H9 (cell line): ENCODE measurements around the gene GSTT2. TPM values are rescaled to one million over a fixed set of nuclear protein-coding genes. Genes with fewer than 3 reads are reported as not detected.
"Not testable (repeated sequence)": the region's sequence is repeated elsewhere in the genome, so short reads cannot be mapped to it uniquely, and the experiment has no call there.

ENCODE experiments used
- DNase-seq: peaks from one replicate; pipeline ENCODE4 v3.0.0-alpha.2; 2017
- H2AFZ ChIP-seq: one replicate; pipeline ENCODE4 v1.6.1; 2013; ENCODE audit warnings: mild to moderate bottlenecking, low read length, control low read depth, moderate library complexity
- H2AK5ac ChIP-seq: 2 replicates; pipeline ENCODE4 v1.6.1; 2013; ENCODE audit warnings: low read length, control low read depth, mixed read lengths; ENCODE audit not compliant: insufficient read length
- H2BK120ac ChIP-seq: one replicate; pipeline ENCODE4 v1.6.1; 2013; ENCODE audit warnings: low read depth, mild to moderate bottlenecking, low read length, control low read depth, inconsistent platforms; ENCODE audit not compliant: poor library complexity, severe bottlenecking
- H2BK12ac ChIP-seq: 2 replicates; pipeline ENCODE4 v1.6.1; 2013; ENCODE audit warnings: low read length, control low read depth, mixed read lengths, low read depth; ENCODE audit not compliant: insufficient read length
- H2BK15ac ChIP-seq: 2 replicates; pipeline ENCODE4 v1.6.1; 2013; ENCODE audit warnings: low read depth, low read length, control low read depth
- H2BK20ac ChIP-seq: one replicate; pipeline ENCODE4 v1.6.1; 2013; ENCODE audit warnings: low read depth, mild to moderate bottlenecking, low read length, control low read depth, inconsistent platforms; ENCODE audit not compliant: poor library complexity, severe bottlenecking
- H2BK5ac ChIP-seq: 2 replicates; pipeline ENCODE4 v1.6.1; 2013; ENCODE audit warnings: low read length, control low read depth, mixed read lengths; ENCODE audit not compliant: insufficient read length
- H3K14ac ChIP-seq: 2 replicates; pipeline ENCODE4 v1.6.1; 2013; ENCODE audit warnings: low read length, control low read depth; ENCODE audit not compliant: insufficient read depth
- H3K18ac ChIP-seq: 2 replicates; pipeline ENCODE4 v1.6.1; 2013; ENCODE audit warnings: low read depth, mild to moderate bottlenecking, mixed read lengths, low read length, control low read depth; ENCODE audit not compliant: insufficient read length
- H3K23ac ChIP-seq: 2 replicates; pipeline ENCODE4 v1.6.1; 2013; ENCODE audit warnings: low read length, control low read depth, mixed read lengths, low read depth; ENCODE audit not compliant: insufficient read length
- H3K23me2 ChIP-seq: 2 replicates; pipeline ENCODE4 v1.6.1; 2013; ENCODE audit warnings: low read depth, mild to moderate bottlenecking, mixed read lengths, low read length, control low read depth; ENCODE audit not compliant: insufficient read length, poor library complexity, severe bottlenecking
- H3K27ac ChIP-seq: 2 replicates; pipeline ENCODE4 v1.5.1; 2013; ENCODE audit warnings: low read length, control low read depth, mixed read lengths, low read depth; ENCODE audit not compliant: insufficient read length
- H3K27me3 ChIP-seq: 2 replicates; pipeline ENCODE4 v1.6.1; 2013; ENCODE audit warnings: low read length, control low read depth, inconsistent platforms; ENCODE audit not compliant: insufficient read depth
- H3K4ac ChIP-seq: 2 replicates; pipeline ENCODE4 v1.6.1; 2013; ENCODE audit warnings: low read depth, mild to moderate bottlenecking, control low read depth, inconsistent platforms, low read length, moderate library complexity
- H3K4me1 ChIP-seq: 2 replicates; pipeline ENCODE4 v1.6.1; 2013; ENCODE audit warnings: low read length, control low read depth, inconsistent platforms; ENCODE audit not compliant: insufficient read depth
- H3K4me2 ChIP-seq: 2 replicates; pipeline ENCODE4 v1.6.1; 2013; ENCODE audit warnings: low read length, control low read depth, mixed read lengths; ENCODE audit not compliant: insufficient read length, insufficient read depth
- H3K56ac ChIP-seq: 2 replicates; pipeline ENCODE4 v1.6.1; 2013; ENCODE audit warnings: low read depth, mild to moderate bottlenecking, mixed read lengths, low read length, control low read depth; ENCODE audit not compliant: insufficient read length
- H3K79me1 ChIP-seq: 2 replicates; pipeline ENCODE4 v1.6.1; 2013; ENCODE audit warnings: low read depth, mild to moderate bottlenecking, moderate library complexity, low read length, control low read depth, inconsistent platforms; ENCODE audit not compliant: insufficient read depth, poor library complexity, severe bottlenecking
- H3K79me2 ChIP-seq: 2 replicates; pipeline ENCODE4 v1.6.1; 2013; ENCODE audit warnings: low read length, control low read depth, inconsistent platforms; ENCODE audit not compliant: insufficient read depth
- H3K9ac ChIP-seq: 2 replicates; pipeline ENCODE4 v1.6.1; 2013; ENCODE audit warnings: low read length, control low read depth, mixed read lengths; ENCODE audit not compliant: insufficient read length; ENCODE audit errors: extremely low read depth
- H3K9me3 ChIP-seq: one replicate; pipeline ENCODE4 v1.6.1; 2013; ENCODE audit warnings: low read depth, low read length, inconsistent platforms; ENCODE audit not compliant: control insufficient read depth
- H3T11ph ChIP-seq: one replicate; pipeline ENCODE4 v1.6.1; 2013; ENCODE audit warnings: mild to moderate bottlenecking, low read length, control low read depth, inconsistent platforms
- H4K20me1 ChIP-seq: one replicate; pipeline ENCODE4 v1.6.1; 2013; ENCODE audit not compliant: control insufficient read depth, insufficient read length, insufficient read depth
- H4K5ac ChIP-seq: 2 replicates; pipeline ENCODE4 v1.6.1; 2013; ENCODE audit warnings: low read depth, mild to moderate bottlenecking, mixed read lengths, low read length, control low read depth; ENCODE audit not compliant: insufficient read length
- H4K8ac ChIP-seq: replicated peaks from 2 replicates; pipeline ENCODE4 v1.6.1; 2013; ENCODE audit warnings: low read length, control low read depth, mixed read lengths, low read depth; ENCODE audit not compliant: insufficient read length
- H4K91ac ChIP-seq: 2 replicates; pipeline ENCODE4 v1.6.1; 2013; ENCODE audit warnings: low read depth, mild to moderate bottlenecking, moderate library complexity, mixed read lengths, low read length, control low read depth; ENCODE audit not compliant: insufficient read length
- H3K27ac Mint-ChIP-seq, 3 experiments: 2 replicates in 2 of 3; 3 replicates in 1 of 3; pipeline ENCODE4 v1.8.0; 2020 to 2021; ENCODE audit warnings: mixed read lengths in 3 of 3, mild to moderate bottlenecking in 1 of 3, moderate library complexity in 1 of 3
- H3K27me3 Mint-ChIP-seq: 2 replicates; pipeline ENCODE4 v1.8.0; 2021; ENCODE audit warnings: low read depth, mild to moderate bottlenecking, moderate library complexity, mixed read lengths
- H3K36me3 Mint-ChIP-seq, 3 experiments: 2 replicates in 2 of 3; 3 replicates in 1 of 3; pipeline ENCODE4 v1.8.0; 2020 to 2021; ENCODE audit warnings: low read depth in 3 of 3, mixed read lengths in 3 of 3; ENCODE audit not compliant: insufficient read depth in 1 of 3
- H3K4me1 Mint-ChIP-seq, 2 experiments: 2 replicates each; pipeline ENCODE4 v1.8.0; 2020; ENCODE audit warnings: mixed read lengths in 2 of 2
- H3K4me3 Mint-ChIP-seq, 2 experiments: 2 replicates in 1 of 2; 3 replicates in 1 of 2; pipeline ENCODE4 v1.8.0; 2020 to 2021; ENCODE audit warnings: mild to moderate bottlenecking in 2 of 2, mixed read lengths in 2 of 2, moderate library complexity in 1 of 2
- H3K9me3 Mint-ChIP-seq, 2 experiments: 2 replicates in 1 of 2; 3 replicates in 1 of 2; pipeline ENCODE4 v1.8.0; 2020; ENCODE audit warnings: mild to moderate bottlenecking in 2 of 2, mixed read lengths in 2 of 2, moderate library complexity in 1 of 2
- WGBS: extraction: QIAGEN DNeasy Blood & Tissue Kit; methylation state at CpG from one replicate; pipeline ENCODE4 v1.1.7; 2013; ENCODE audit warnings: missing lambda C conversion rate, low lambda C conversion rate, mixed read lengths; ENCODE audit not compliant: insufficient read length; ENCODE audit errors: extremely low coverage; 5-methylcytosine and 5-hydroxymethylcytosine counted together
- long read RNA-seq: library from polyadenylated mRNA; unstranded; transcript quantifications from one replicate; pipeline ENCODE4 v2.0.0, GENCODE V29; 2020
- total RNA-seq: library from RNA; stranded (reverse); gene quantifications from 2 replicates; pipeline ENCODE4 v1.2.1, GENCODE V29; 2021

Gene GSTT2
- total RNA-seq: 0.22 and 0.24 TPM in 2 replicates
- long read RNA-seq, partial matches to known transcripts: 0 of 2 reads
- long read RNA-seq, other reads (novel, unspliced or antisense): 2 of 2 reads

- WGBS: no CpG with 5 or more reads among the region's 41 CpGs
- not testable (repeated sequence) for H3K4me2 ChIP-seq, H2BK15ac ChIP-seq, H3K56ac ChIP-seq, H2BK12ac ChIP-seq, H3K4me1 ChIP-seq, H3K36me3 Mint-ChIP-seq, H3K79me1 ChIP-seq, H2AK5ac ChIP-seq, H3T11ph ChIP-seq, H3K23me2 ChIP-seq, H4K5ac ChIP-seq, H3K27ac Mint-ChIP-seq, DNase-seq, H4K20me1 ChIP-seq, H3K9ac ChIP-seq, H2AFZ ChIP-seq, H2BK20ac ChIP-seq, H2BK120ac ChIP-seq, H3K27me3 ChIP-seq, H3K9me3 Mint-ChIP-seq, H3K4me1 Mint-ChIP-seq, H2BK5ac ChIP-seq, H3K14ac ChIP-seq, H3K4ac ChIP-seq, H3K9me3 ChIP-seq, H4K91ac ChIP-seq, H3K18ac ChIP-seq, H3K79me2 ChIP-seq, H3K4me3 Mint-ChIP-seq, H3K27me3 Mint-ChIP-seq, H4K8ac ChIP-seq, H3K27ac ChIP-seq, H3K23ac ChIP-seq
These were observed at the start of gene GSTT2 for GRCh38 chr22:23979557-23980240. Gene GSTT2, plus strand, starts transcription at chr22:23980134.
